ENCODE measurements around the gene GDPD5. TPM values are rescaled to one million over a fixed set of nuclear protein-coding genes. Genes with fewer than 3 reads are reported as not detected.
A peak's percentile ranks its signal among the peaks of the same experiment; 100 is the strongest.

The GDPD5 gene
- total and polyA plus RNA-seq, 12 donors = 4.1 to 110 (median 14.5) TPM

DNA sequence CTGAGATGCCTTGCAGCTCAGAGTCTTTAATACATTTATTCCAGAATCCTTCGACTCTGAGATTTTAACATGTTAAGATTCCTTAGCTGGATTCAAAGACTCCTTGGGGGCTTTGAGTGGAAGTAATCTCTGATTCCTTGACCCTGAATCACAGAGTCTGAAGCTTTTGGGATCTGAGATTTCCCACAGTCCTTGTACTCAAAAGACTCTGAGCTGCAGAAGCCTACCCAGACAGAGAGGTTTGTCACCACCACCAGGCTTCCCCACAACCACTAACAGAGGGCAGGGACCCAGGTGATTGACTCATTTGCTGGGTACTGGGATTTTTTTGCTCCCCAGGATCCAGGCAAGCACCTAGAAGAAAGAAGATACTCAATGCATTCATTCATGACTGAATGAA is 34.9 kb upstream of the GDPD5 start:
- Histone ChIP-seq H3K4me3 (no peak overlapping the region), H3K27ac (peak overlapping the region in 3 of 5 donors; percentile 84 to 100 (median 99)), H3K9me3 (replicated peaks in 1 of 3) (no peaks in the 10 kb centered on the region), H3K27me3 (no peaks in the 10 kb centered on the region), H3K4me1 (replicated peaks in 1 of 2) (peaks cover 52% of the 10 kb centered on the region in 2 donors), H3K36me3 (replicated peaks in 1 of 2) (no peaks in the 10 kb centered on the region)
- TF ChIP-seq POLR2A (IDR thresholded peaks at IDR 0.05) = no peak
- no peak for TF ChIP-seq CTCF (IDR thresholded peaks at IDR 0.05)
- 43 to 91% (median 74%) methylated on average over 1 of the region's 1 CpG for WGBS, 4 donors
- intact Hi-C loops (cut with DNase I) = no loop called here
- DNase-seq = no peak

- Histone ChIP-seq H3K9me3 (replicated peaks in 1 of 3) (no peaks in the 10 kb centered on the region), H3K27ac (peak overlapping the region; percentile 76 to 100 (median 84)), H3K27me3 (no peaks in the 10 kb centered on the region), H3K4me1 (replicated peaks in 1 of 2) (peaks cover 39 to 46% of the 10 kb centered on the region in 2 donors), H3K4me3 (peak overlapping the region in 1 of 4 donors; percentile 12), H3K36me3 (replicated peaks in 1 of 2) (no peaks in the 10 kb centered on the region)
- TF ChIP-seq POLR2A (IDR thresholded peaks at IDR 0.05) = peak in 1 of 2 donors; percentile 20
- no peak for TF ChIP-seq CTCF (IDR thresholded peaks at IDR 0.05)
- peak; percentile 66 to 81 (median 77) for DNase-seq
- 21 to 33% (median 26%) methylated on average over 8 of the region's 8 CpGs for WGBS, 4 donors
- intact Hi-C loops (cut with DNase I) = no loop called here
These were observed 33.5 kb upstream of the GDPD5 start for GRCh38 chr11:75558939-75559843.

DNA sequence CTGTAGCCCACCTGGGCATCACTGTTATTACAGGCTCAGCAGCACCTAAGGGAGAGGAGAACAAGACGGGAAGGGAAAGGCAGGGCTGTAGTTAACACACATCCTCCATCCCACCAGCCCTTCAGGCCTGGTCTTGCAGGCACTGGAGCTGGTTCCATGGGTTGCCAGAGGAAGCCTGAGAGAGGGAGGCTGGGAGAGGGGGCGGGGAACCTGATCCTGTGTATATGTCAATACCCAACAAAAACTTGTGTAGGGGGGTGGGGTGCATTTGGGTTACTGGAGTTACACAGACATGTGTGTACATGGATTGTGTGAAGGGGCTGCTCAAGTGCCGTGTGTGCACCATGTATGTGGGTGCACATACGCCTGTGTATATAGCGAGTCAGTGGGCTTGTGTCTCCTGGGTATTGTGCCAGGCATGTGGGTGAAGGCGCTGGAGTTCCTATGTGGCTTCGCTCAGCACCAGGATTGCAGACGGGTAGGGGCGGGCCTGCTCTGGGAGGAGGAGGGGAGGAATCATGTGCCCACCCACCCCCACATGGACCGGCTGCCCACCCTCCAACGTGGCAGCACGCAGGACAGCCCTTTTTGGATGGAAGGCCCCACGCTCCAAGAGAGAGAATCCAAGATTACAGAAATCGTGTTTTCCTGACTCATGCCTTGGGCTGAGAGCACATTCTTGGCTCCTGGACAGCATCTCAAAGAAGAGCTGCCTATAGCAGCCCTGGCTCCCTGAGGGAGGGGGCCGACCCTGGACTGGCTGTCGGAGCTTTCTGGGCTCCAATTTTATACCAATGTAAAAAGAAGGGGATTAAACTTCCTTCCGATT is 32.1 kb upstream of the GDPD5 start:
- Histone ChIP-seq H3K27ac (peak overlapping the region; percentile 76 to 100 (median 84)), H3K27me3 (no peaks in the 10 kb centered on the region), H3K36me3 (replicated peaks in 1 of 2) (no peaks in the 10 kb centered on the region), H3K9me3 (replicated peaks in 1 of 3) (no peaks in the 10 kb centered on the region), H3K4me1 (replicated peaks in 1 of 2) (peaks cover 34 to 43% of the 10 kb centered on the region in 2 donors), H3K4me3 (peak overlapping the region in 1 of 4 donors; percentile 12)
- peak; percentile 65 to 87 (median 79) for DNase-seq
- intact Hi-C loops (cut with DNase I) = no loop called here
- no peak for TF ChIP-seq CTCF (IDR thresholded peaks at IDR 0.05)
- peak in 1 of 2 donors; percentile 19 for TF ChIP-seq POLR2A (IDR thresholded peaks at IDR 0.05)
- WGBS, 4 donors = 26 to 62% (median 49%) methylated on average over 12 to 17 of the region's 17 CpGs

- WGBS, 4 donors = 74 to 81% (median 75%) methylated on average over 3 of the region's 3 CpGs
- no peak overlapping the region for H3K27ac ChIP-seq
- H3K4me3 ChIP-seq = no peak overlapping the region
- no peaks in the 10 kb centered on the region for H3K36me3 ChIP-seq (replicated peaks in 1 of 2)
- TF ChIP-seq CTCF (IDR thresholded peaks at IDR 0.05) (no peak), POLR2A (IDR thresholded peaks at IDR 0.05) (no peak)
- H3K4me1 ChIP-seq (replicated peaks in 1 of 2) = peaks cover 30 to 43% of the 10 kb centered on the region in 2 donors
- intact Hi-C loops (cut with DNase I) = no loop called here
- DNase-seq = no peak
- no peaks in the 10 kb centered on the region for H3K9me3 ChIP-seq (replicated peaks in 1 of 3)
- H3K27me3 ChIP-seq = no peaks in the 10 kb centered on the region
These were observed 30.5 kb upstream of the GDPD5 start for GRCh38 chr11:75556275-75556674.

All from adrenal gland (tissue), 12 donors.